NCI-H2196 treated with DMSO at 0.1 percent for 48 hours (cell line): ENCODE measurements around the gene PPBP.

Source experiments
- DNase-seq: peaks from one replicate; lab custom pipeline; 2025; ENCODE audit not compliant: unreplicated experiment; lab: John Stamatoyannopoulos, UW

The PPBP gene, protein sequence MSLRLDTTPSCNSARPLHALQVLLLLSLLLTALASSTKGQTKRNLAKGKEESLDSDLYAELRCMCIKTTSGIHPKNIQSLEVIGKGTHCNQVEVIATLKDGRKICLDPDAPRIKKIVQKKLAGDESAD

DNA sequence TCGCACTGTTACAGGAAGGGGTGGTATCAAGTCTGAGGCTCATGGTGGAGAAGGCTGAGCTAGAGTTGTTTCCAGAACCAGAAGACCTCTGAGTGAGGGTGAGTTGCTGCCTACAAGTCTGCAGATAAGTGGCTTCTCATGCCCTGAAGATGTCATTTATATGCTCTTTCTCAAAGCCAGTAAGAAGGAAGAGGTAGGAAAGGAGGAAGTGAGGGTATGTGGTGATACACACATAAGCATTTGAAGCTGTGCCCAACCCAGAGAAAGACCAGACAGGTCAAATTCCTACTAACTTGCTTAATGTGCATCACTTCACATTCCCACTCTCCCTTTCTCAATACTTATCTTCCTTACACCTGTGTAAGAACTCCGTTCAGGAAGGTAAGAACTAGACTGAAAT, at the start of gene PPBP:
Gene PPBP, minus strand, starts transcription at position 130 of the 400 bp plus-strand sequence. Its CDS starts 87 bp downstream, at position 43.
- no peak for DNase-seq

DNA sequence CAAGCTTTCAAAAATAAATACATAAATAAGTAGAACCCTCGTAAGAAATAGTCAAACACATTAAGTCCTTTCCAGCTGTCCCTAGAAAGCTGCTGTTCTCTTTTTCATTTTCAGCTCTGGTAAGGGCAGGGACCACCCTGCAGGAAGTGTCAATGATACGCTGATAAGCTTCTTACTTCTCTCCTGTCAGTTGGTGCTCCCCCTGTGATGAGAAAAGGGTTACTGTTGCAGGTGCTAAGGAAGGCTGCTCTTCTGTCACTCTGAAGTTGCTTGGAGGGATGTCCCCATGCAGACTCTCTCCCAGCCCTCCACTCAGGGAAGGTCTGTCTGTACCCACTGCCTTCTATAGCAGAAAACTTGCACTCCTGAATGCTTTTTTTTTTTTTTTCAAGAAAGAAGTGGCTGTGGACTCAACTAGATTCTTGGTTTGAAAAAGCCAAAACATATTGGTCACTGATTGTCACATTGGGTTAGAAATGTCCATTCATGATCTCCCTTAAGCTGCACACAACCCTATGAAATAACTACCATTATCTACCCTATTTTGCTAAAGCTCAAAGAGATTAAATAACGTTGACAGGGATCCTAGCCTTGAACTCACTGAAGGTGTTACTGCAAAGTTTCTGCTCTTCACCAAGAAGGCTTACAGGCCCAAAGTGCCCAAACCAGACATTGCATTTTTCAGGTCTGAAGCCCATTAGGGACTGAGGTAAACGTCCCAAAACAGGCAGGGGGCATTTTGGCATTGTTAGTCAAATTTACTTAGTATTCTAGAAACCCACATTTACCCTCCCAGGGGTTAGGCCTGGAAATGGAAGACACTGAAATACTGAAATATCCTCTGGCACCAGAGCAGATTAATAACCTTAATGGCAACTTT, 49.3 kb upstream of the PPBP start:
- DNase-seq = no peak

DNA sequence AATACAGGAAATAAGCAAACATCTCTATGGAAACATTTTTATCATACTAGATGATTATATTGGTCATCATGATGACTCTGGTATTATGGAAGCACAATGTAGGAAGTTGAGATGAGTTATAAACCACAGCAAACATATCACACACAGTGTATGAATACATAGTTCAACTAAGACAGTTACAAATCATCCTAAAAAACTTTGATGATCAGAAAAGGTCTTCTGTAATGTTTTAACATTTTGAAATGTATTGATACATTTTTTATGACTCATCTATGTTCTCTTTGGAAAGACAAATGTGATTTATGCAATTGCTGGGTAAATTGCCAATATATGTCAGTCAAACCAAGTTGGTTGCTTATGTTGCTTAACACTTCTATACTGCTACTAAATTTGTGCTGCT, 45.7 kb upstream of the PPBP start:
- DNase-seq = no peak

DNA sequence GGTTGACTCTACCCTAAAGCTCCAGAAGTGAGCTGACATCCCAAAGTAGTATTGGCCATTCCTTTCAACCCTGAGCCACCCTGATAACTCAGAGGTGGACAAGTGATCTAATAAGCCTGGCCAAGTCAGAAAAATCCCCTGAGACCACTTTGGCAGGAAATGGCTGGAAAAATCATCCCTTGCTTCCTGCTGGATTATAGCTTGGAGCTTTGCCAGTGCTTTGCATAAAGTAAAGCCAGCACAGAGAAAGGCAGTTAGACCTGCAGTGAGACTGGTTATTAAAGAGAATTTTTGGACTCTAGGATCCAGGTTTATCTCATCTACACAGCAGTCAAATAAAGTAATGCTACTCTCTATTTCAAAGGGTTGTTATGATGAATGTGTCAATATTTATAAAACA, 44.1 kb upstream of the PPBP start:
- DNase-seq = no peak

DNA sequence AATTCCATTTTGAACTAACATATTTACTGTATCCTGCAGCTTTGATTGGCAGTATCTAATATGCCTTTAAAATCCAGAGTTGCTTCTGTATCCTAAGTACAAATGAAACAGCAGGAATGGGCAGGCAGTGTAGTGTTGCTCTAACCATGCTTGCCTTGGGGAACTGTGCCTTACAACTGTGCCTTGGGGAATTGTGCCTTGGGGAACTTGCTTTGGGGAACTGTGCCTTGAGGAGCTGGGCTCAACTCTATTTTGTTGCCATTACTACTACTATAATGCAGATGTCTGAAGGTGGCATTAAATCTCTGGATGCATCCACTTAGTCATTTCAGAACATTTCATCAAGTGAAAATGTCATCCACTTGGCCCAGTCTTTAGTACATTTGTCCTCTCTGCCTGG, 43.6 kb upstream of the PPBP start:
- no peak for DNase-seq

DNA sequence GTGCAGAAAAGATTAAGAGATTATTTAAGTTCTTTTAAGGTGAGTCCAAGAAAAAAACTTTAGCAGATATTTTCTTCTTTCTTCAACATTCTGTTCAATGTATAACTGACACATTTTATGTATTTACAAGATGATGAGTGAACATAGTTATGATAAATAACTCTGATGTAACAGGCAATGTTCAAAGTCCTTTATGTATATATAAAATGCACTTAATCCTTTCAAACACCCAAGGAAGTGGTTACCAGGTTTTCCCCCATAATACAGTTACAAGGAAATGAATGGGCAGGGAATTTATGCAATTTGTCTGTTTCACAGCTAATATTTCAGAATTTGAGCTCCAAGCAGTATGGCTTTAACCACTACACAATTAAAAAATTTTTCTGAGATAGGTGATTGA, 42.3 kb upstream of the PPBP start:
- no peak for DNase-seq

DNA sequence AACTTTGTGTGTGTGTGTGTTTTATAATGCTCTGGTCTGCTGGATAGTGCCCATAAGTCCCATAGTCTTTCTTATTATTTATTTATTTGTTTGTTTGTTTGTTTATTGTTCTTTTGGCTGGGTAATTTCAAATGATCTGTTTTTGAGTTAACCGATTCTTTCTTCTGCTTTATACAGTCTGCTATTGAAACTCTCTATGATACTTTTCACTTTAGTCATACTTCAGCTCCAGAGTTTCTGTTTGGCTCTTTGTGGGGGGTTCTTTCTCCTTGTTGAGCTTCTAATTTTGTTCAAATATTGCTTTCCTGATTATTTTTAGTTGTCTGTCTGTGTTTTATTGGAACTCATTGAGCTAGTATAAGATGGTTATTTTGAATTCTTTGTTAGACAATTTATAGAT, 40.5 kb upstream of the PPBP start:
- DNase-seq = no peak

DNA sequence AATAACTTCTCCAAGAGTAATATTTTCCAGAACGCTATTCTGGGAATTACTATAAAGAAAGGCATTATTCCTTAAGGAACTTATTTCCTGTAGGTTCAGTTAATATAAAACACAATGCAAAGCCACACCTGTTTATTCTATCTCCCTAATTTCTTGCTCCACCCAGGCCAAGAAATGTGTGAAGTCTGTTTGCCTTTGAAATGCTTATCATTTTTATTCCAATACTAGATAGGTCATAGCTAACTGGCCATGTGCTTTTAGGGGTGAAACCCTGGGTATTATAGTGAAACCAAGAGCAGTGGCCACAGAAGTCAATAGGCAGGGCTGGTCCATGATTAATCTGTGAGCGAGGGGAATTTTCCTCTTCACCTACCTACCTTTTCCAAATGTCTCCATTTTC, 35.7 kb upstream of the PPBP start:
- DNase-seq = no peak

DNA sequence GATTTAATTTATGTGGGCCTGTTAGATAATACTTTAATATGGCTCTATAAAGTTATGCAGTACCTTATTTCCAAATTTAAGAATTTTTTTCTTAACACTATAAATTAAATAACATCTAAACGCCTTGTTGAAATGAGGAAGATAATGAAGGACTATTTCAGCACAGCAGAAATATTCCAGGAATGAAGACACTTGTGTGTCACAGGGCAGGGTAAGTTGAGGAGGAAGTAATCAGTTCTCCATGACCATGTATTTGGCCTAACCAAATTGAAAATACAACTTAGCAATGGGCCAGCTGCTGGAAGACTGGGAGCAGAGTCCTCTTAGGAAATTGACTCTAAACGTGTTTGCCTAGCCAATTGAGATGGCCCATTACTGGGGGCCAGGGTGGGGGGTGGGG, 33.6 kb upstream of the PPBP start:
- DNase-seq = no peak

DNA sequence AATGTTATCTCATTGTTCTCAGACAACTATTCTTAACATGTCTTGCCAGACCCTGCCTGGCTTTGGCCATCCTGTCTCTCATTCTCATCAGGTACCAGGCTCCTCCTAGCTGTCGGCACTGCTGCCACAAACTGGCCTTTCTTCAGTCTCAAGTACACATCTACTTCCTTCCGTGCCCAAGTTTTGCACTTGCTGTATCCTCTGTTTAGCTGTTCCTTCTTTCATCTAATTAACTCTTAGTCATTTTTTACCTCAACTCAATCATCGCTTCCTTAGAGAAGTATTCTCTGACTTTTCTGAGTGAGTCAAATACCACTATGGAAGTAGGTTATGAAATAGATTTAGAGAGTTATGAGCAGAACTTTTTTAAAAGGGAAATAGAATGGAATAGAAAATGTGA, 30.8 kb upstream of the PPBP start:
- no peak for DNase-seq

DNA sequence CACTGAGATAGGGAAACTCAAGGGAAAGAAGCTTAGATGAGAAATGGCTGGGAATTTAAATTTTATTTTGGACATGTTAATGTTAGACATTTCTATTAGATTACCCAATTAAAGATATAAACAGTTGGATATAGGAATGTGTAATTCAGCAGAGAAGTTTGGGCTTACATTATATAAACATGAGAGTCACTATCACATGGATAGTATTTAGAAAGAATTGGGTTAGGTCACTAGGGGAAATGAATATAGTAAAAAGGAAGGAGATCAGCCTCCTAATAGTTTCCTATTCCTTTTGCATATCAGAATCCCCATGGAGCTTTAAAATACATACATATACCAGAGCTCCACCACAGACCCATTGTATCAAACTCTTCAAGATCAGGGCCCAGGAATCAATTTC, 30.1 kb upstream of the PPBP start:
- DNase-seq = no peak

DNA sequence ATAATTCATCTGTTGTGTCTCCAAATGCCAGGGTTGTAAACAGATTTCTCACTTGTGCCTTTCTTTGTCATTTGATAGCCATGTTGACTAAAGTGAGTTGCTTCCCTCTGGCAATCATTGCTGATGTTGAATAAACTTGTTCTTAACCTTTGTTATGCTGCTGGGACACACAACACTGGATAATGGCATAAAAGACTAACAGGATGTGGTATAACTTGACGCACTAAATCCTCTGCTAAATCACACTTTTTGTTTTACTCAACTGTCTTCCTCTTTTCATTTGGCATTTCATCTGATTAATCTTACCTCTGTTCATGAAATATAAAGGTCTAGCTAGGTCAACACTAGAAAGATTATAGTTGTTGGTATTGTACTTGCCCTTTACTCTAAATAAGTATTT, 28.1 kb upstream of the PPBP start:
- DNase-seq = no peak

DNA sequence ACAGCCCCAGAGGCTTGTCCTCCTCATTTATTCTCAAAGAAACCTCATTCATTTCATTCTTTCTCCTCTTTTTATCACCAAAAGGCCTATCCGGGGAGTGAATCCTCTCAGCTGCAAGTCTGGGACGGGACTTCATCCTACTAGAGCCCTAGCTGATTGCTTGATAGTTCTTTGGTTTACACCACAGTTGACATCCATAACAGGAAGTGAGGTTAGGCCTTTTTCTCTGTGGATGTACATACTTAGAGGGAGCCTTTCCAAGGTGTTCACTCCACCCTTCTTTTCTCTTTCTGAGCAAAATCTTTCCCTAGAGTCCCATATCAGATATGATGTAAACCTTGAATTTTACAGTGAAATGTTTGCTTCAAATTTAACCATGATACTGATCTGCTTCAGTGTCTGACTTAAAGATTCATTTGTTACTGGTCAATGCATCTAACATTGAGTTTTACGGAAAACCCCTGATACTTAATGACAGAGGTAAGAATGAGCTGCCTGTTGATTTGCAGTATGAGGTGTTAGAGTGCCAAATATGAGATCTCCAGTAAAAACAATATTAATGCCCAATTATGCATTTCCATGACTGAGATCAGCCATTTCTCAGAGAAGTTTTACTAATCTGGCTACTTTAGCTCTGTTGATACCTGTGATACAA, 27.3 kb upstream of the PPBP start:
- no peak for DNase-seq

DNA sequence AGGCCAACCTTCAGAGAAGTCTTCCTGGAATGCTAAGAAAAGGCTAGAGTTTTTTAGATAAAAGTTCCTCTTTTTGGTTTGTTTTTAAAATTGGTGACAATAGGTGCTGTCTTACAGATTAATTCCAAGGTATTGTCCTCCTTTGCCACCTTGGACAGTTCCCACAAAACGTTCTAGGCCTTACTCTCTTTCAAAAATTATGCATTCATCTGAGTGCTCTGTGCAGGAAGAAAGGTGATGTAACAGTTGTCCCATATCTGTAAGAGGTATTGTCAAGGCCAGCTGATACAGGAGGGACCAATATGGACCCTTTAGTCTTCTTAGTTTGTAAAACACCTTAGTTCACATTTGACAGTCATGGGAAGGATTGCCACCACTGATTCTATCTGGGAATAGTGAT, 26.3 kb upstream of the PPBP start:
- no peak for DNase-seq

DNA sequence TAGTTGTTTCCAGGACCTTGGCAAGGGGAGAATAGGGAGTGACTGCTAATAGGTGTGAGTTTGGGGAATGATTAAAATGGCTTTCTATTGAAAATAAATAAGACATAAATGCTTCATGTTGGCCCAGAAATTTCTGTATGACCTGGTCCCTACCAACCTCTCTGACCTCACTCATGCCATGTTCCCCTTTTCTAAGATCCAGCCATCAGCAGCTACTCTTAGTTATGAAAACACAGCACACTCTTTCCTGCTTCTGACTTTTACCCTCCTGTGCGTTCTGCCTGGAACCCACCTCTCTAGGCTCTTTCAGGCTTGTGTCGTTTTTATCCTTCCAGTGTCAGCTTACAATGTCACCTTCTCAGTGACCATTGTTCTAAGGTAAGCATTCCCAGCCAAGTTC, 25.3 kb upstream of the PPBP start:
- no peak for DNase-seq

DNA sequence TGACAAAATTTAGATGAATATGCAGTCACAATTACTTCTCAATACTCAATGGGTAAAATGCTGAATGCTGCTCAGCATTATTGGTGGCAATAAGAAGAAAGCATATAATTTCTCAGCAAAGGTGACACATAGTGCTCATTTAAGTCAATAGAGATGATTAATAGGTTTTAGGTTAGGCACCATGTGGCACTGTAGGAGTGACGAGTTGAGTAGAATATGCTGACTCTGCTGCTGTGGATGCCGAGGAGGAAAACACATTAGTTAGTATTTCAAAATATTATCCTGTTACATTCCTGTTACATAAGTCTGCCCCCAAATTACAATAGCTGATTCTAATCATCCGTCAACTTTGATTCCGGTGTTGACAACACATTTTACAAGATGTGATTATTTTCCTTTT, 24.1 kb upstream of the PPBP start:
- DNase-seq = no peak

DNA sequence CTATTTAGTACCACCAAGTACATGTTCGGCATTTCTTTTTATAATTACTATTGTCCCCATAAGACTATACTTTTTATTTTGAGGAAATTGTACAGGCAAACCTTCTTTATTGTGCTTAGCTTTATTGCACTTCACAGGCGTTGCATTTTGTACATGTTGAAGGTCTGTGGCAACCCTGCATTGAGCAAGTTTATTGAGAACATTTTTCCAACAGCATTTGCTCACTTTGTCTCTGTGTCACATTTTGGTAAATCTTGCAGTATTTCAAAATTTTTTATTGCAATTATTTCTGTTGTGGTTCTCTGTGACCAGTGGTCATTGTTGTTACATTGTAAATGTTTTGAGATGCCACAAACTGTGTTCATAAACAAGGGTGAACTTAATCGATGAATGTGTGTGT, 21.3 kb upstream of the PPBP start:
- DNase-seq = no peak

DNA sequence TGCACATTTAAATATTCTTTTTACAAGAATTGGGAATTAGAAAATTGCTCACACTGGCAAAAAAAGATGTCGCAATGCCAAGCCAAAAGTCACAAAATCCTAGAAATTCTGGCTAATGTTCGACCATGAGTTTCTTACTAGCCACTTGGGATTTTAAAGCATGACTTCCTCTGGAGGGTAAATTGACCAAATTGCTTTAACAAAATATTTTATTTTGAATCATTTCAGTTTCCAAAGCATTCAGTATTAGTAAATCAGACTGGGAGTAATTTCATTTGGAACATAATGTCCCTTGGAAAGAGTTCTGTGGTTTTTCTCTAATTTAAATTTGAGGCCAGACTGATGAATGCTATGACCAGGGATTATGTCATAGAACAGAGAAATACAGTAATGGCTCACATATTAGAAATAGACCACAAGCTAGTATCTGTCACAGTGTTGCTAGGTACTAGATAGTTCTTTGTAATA, 18.1 kb upstream of the PPBP start:
- no peak for DNase-seq

DNA sequence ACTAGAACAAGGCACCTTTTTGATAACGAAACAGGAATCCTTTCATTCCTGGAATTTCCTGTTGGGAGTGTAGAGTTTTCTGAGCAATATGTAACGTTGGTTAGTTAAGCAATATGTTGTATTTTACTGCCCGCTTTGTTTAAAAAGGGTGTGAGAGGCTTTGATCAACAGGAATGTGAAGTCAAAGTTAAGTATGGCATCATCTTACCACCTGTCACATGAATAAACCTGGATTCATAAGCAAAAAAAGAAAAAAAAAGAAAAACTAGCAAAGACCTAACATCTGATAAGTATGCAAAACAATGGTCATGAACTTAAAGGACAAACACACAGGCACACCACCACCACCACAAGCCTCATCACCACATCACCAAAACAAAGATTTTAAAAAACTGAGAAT, 17.5 kb upstream of the PPBP start:
- no peak for DNase-seq

DNA sequence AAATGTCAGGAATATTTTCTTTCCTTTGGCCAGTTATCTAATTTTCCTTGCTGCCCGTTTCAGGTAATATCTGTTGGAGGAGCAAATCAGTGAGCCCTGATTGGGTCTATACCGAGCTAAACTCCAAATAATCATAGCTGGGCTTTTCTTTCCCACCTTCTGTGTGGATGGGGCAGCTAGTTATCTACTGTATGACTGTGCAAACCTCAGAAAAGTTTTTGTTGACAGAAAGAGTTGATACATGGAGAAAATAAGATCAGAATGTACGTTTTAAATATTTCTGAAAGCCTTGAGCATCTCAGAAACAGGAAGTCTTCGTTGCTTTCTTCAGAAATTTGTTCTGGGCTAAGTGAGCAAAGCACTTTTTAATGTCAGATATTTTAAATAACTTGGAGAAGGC, 16.7 kb upstream of the PPBP start:
- no peak for DNase-seq

DNA sequence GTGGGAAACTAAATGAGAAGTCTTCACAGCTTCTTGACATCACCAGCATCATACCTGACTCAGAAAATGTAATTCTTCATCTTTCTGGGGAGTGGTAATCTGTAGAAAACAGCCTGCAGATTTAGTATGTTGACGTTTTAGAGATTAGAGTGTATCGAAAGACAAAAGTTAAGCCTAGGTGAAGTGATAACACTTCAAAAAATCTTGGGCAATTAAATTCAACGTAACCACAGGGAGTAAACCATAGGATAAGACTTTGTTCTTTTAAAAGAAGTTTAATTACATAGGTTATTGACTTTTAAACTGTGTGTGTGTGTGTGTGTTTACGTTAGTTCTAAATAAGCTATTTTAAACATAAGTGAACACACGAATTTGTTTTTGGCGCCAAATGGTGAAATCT, 12.3 kb upstream of the PPBP start:
- no peak for DNase-seq
